Activated T-cell treated with anti-CD3 and anti-CD28 coated beads, Interleukin-2, amount 50 U/mL, for 24 hours (primary cell): Measurements from ENCODE around the gene RNF150.

Source experiments
- DNase-seq: peaks from one replicate; pipeline ENCODE4 v3.0.0-alpha.2; 2020
- H3K27ac Mint-ChIP-seq: 2 replicates; pipeline ENCODE4 v1.8.0; 2020; ENCODE audit warnings: mild to moderate bottlenecking, mixed read lengths
- H3K27me3 Mint-ChIP-seq: 2 replicates; pipeline ENCODE4 v1.8.0; 2020; ENCODE audit warnings: mixed read lengths
- H3K36me3 Mint-ChIP-seq: 2 replicates; pipeline ENCODE4 v1.8.0; 2020; ENCODE audit warnings: low read depth, mixed read lengths
- H3K4me1 Mint-ChIP-seq: 2 replicates; pipeline ENCODE4 v1.8.0; 2020; ENCODE audit warnings: low read depth, mixed read lengths
- H3K4me3 Mint-ChIP-seq: 2 replicates; pipeline ENCODE4 v1.8.0; 2020; ENCODE audit warnings: mild to moderate bottlenecking, moderate library complexity, mixed read lengths
- H3K9me3 Mint-ChIP-seq: 2 replicates; pipeline ENCODE4 v1.8.0; 2020; ENCODE audit warnings: mixed read lengths

RNF150 gene

GRCh38 chr4:141119071-141119470 is 14.2 kb downstream of the RNF150 start:
- H3K27me3 Mint-ChIP-seq: peaks cover 11% of the 10 kb centered on the region
- H3K27ac Mint-ChIP-seq: no peak overlapping the region

GRCh38 chr4:141118381-141118780 is 14.9 kb downstream of the RNF150 start:
- Mint-ChIP-seq H3K27me3 (peaks cover 12% of the 10 kb centered on the region), H3K4me1 (no peaks in the 10 kb centered on the region), H3K27ac (no peak overlapping the region), H3K4me3 (no peak overlapping the region), H3K9me3 (peaks cover 5% of the 10 kb centered on the region), H3K36me3 (no peaks in the 10 kb centered on the region)
- DNase-seq: no peak

More at GRCh38 chr4:141119071-141119470, 14.2 kb downstream of the RNF150 start:
- Mint-ChIP-seq H3K4me1 (no peaks in the 10 kb centered on the region), H3K36me3 (no peaks in the 10 kb centered on the region), H3K4me3 (no peak overlapping the region), H3K9me3 (peaks cover 5% of the 10 kb centered on the region)
- DNase-seq: no peak

- Mint-ChIP-seq H3K36me3 (no peaks in the 10 kb centered on the region), H3K9me3 (peaks cover 5% of the 10 kb centered on the region), H3K4me1 (no peaks in the 10 kb centered on the region), H3K27ac (no peak overlapping the region), H3K4me3 (no peak overlapping the region), H3K27me3 (peaks cover 12% of the 10 kb centered on the region)
- DNase-seq: no peak
These were observed 15.3 kb downstream of the RNF150 start for GRCh38 chr4:141117935-141118334.

- Mint-ChIP-seq H3K27me3 (peaks cover 8% of the 10 kb centered on the region), H3K36me3 (no peaks in the 10 kb centered on the region), H3K4me1 (no peaks in the 10 kb centered on the region), H3K9me3 (no peaks in the 10 kb centered on the region), H3K4me3 (no peak overlapping the region), H3K27ac (no peak overlapping the region)
- DNase-seq: no peak
These were observed 23.3 kb downstream of the RNF150 start for GRCh38 chr4:141109983-141110382.

- no peak overlapping the region for H3K4me3 Mint-ChIP-seq
- H3K36me3 Mint-ChIP-seq: no peaks in the 10 kb centered on the region
- no peak for DNase-seq
- H3K9me3 Mint-ChIP-seq: no peaks in the 10 kb centered on the region
- no peaks in the 10 kb centered on the region for H3K4me1 Mint-ChIP-seq
- no peak overlapping the region for H3K27ac Mint-ChIP-seq
- H3K27me3 Mint-ChIP-seq: peaks cover 3% of the 10 kb centered on the region
These were observed 25.3 kb downstream of the RNF150 start for GRCh38 chr4:141107927-141108326.

- no peak overlapping the region for H3K4me3 Mint-ChIP-seq
- no peak for DNase-seq
- H3K9me3 Mint-ChIP-seq: no peaks in the 10 kb centered on the region
- H3K27ac Mint-ChIP-seq: no peak overlapping the region
- no peaks in the 10 kb centered on the region for H3K36me3 Mint-ChIP-seq
- H3K27me3 Mint-ChIP-seq: no peaks in the 10 kb centered on the region
- no peaks in the 10 kb centered on the region for H3K4me1 Mint-ChIP-seq
These were observed 30.9 kb downstream of the RNF150 start for GRCh38 chr4:141102367-141102766.

GRCh38 chr4:141101511-141101910 is 31.8 kb downstream of the RNF150 start:
- no peak overlapping the region for H3K27ac Mint-ChIP-seq
- H3K4me1 Mint-ChIP-seq: no peaks in the 10 kb centered on the region
- H3K27me3 Mint-ChIP-seq: no peaks in the 10 kb centered on the region

GRCh38 chr4:141099326-141099725 is 33.9 kb downstream of the RNF150 start:
- Mint-ChIP-seq H3K4me3 (no peak overlapping the region), H3K9me3 (no peaks in the 10 kb centered on the region), H3K36me3 (no peaks in the 10 kb centered on the region), H3K27me3 (no peaks in the 10 kb centered on the region), H3K4me1 (no peaks in the 10 kb centered on the region), H3K27ac (no peak overlapping the region)
- no peak for DNase-seq

More at GRCh38 chr4:141101511-141101910, 31.8 kb downstream of the RNF150 start:
- Mint-ChIP-seq H3K36me3 (no peaks in the 10 kb centered on the region), H3K4me3 (no peak overlapping the region), H3K9me3 (no peaks in the 10 kb centered on the region)
- DNase-seq: no peak

GRCh38 chr4:141098163-141098562 is 35.1 kb downstream of the RNF150 start:
- H3K27ac Mint-ChIP-seq: no peak overlapping the region
- no peaks in the 10 kb centered on the region for H3K36me3 Mint-ChIP-seq
- H3K4me1 Mint-ChIP-seq: no peaks in the 10 kb centered on the region
- DNase-seq: no peak
- H3K4me3 Mint-ChIP-seq: no peak overlapping the region
- peaks cover 7% of the 10 kb centered on the region for H3K9me3 Mint-ChIP-seq
- H3K27me3 Mint-ChIP-seq: no peaks in the 10 kb centered on the region

- peaks cover 5% of the 10 kb centered on the region for H3K27me3 Mint-ChIP-seq
- H3K4me1 Mint-ChIP-seq: no peaks in the 10 kb centered on the region
- peaks cover 7% of the 10 kb centered on the region for H3K9me3 Mint-ChIP-seq
- DNase-seq: no peak
- no peak overlapping the region for H3K4me3 Mint-ChIP-seq
- H3K27ac Mint-ChIP-seq: no peak overlapping the region
- H3K36me3 Mint-ChIP-seq: no peaks in the 10 kb centered on the region
These were observed 42.8 kb downstream of the RNF150 start for GRCh38 chr4:141090473-141090872.

- DNase-seq: no peak
- Mint-ChIP-seq H3K27ac (no peak overlapping the region), H3K36me3 (no peaks in the 10 kb centered on the region), H3K9me3 (no peaks in the 10 kb centered on the region), H3K4me1 (no peaks in the 10 kb centered on the region), H3K27me3 (no peaks in the 10 kb centered on the region), H3K4me3 (no peak overlapping the region)
These were observed 51.3 kb downstream of the RNF150 start for GRCh38 chr4:141081921-141082395.

GRCh38 chr4:141080668-141081067 is 52.6 kb downstream of the RNF150 start:
- no peak overlapping the region for H3K27ac Mint-ChIP-seq
- H3K27me3 Mint-ChIP-seq: no peaks in the 10 kb centered on the region
- no peaks in the 10 kb centered on the region for H3K4me1 Mint-ChIP-seq
- H3K36me3 Mint-ChIP-seq: no peaks in the 10 kb centered on the region
- H3K9me3 Mint-ChIP-seq: no peaks in the 10 kb centered on the region
- no peak overlapping the region for H3K4me3 Mint-ChIP-seq
- no peak for DNase-seq

- Mint-ChIP-seq H3K27ac (no peak overlapping the region), H3K36me3 (no peaks in the 10 kb centered on the region), H3K4me1 (no peaks in the 10 kb centered on the region), H3K9me3 (no peaks in the 10 kb centered on the region), H3K4me3 (no peak overlapping the region), H3K27me3 (no peaks in the 10 kb centered on the region)
- DNase-seq: no peak
These were observed 53.8 kb downstream of the RNF150 start for GRCh38 chr4:141079393-141079930.

- Mint-ChIP-seq H3K4me1 (no peaks in the 10 kb centered on the region), H3K9me3 (no peaks in the 10 kb centered on the region), H3K4me3 (no peak overlapping the region), H3K27me3 (no peaks in the 10 kb centered on the region), H3K27ac (no peak overlapping the region), H3K36me3 (no peaks in the 10 kb centered on the region)
- no peak for DNase-seq
These were observed 54.4 kb downstream of the RNF150 start for GRCh38 chr4:141078871-141079270.

GRCh38 chr4:141077611-141078225 is 55.6 kb downstream of the RNF150 start:
- no peaks in the 10 kb centered on the region for H3K36me3 Mint-ChIP-seq
- no peaks in the 10 kb centered on the region for H3K4me1 Mint-ChIP-seq
- H3K9me3 Mint-ChIP-seq: no peaks in the 10 kb centered on the region
- no peak for DNase-seq
- H3K4me3 Mint-ChIP-seq: no peak overlapping the region
- H3K27ac Mint-ChIP-seq: no peak overlapping the region
- H3K27me3 Mint-ChIP-seq: no peaks in the 10 kb centered on the region
